NB4 (cell line): ENCODE data around the gene MYH15.

Experiments used
- MAX ChIP-seq: IDR thresholded peaks from 2 replicates; pipeline ENCODE4 v1.6.1; 2011; ENCODE audit warnings: low read depth, low read length
- MYC ChIP-seq: IDR thresholded peaks from 2 replicates; pipeline ENCODE4 v1.6.1; 2011; ENCODE audit warnings: low read depth, low read length
- POLR2A ChIP-seq: IDR thresholded peaks from 2 replicates; pipeline ENCODE4 v1.6.1; 2011; ENCODE audit warnings: mild to moderate bottlenecking; ENCODE audit not compliant: insufficient read length; ENCODE audit errors: extremely low read depth
- TF ChIP-seq, protein P1 (sequence below): IDR thresholded peaks from one replicate; pipeline ENCODE4 v1.5.1; 2012; ENCODE audit warnings: low read depth, low read length

DNA sequence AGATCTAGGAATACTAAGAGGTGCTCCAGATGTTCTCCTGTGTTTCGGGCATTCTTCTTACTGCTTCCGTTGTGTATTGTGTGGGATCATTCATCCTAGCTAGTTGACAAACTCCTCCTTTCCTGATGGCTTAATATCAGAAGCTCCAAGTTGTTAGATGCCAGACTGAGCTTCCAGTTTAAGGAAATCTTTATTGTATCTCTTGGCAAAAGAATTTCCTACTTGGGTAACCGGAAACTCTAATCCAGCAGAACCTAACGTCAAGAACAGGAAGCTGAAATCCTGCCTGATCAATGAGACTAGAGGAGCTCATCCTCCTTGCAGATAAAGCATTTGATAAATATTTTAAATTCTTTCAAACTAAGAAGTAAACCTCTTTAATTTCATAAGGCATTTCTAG, 27.7 kb upstream of the MYH15 start:
- TF ChIP-seq, protein P1, sequence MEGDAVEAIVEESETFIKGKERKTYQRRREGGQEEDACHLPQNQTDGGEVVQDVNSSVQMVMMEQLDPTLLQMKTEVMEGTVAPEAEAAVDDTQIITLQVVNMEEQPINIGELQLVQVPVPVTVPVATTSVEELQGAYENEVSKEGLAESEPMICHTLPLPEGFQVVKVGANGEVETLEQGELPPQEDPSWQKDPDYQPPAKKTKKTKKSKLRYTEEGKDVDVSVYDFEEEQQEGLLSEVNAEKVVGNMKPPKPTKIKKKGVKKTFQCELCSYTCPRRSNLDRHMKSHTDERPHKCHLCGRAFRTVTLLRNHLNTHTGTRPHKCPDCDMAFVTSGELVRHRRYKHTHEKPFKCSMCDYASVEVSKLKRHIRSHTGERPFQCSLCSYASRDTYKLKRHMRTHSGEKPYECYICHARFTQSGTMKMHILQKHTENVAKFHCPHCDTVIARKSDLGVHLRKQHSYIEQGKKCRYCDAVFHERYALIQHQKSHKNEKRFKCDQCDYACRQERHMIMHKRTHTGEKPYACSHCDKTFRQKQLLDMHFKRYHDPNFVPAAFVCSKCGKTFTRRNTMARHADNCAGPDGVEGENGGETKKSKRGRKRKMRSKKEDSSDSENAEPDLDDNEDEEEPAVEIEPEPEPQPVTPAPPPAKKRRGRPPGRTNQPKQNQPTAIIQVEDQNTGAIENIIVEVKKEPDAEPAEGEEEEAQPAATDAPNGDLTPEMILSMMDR, result no peak
- TF ChIP-seq MAX, result no peak
- TF ChIP-seq MYC, result no peak
- no peak for TF ChIP-seq POLR2A
